PC-9 (cell line): ENCODE data around the gene CMIP. TPM values are rescaled to one million over a fixed set of nuclear protein-coding genes. Genes with fewer than 3 reads are reported as not detected.

Source experiments
- BruUV-seq: library from RNA; stranded (reverse); fragments of 400-500 nt; replicated peaks from 2 replicates; lab custom pipeline; 2021; lab: Mats Ljungman, UMichigan
- CTCF ChIA-PET: fragments of 300-600 bp; sonication (Branson Sonifier 250); formaldehyde crosslinking; loops from one replicate; lab custom pipeline; 2022; ENCODE audit warnings: antibody characterized with exemption; lab: Charles Lee
- POLR2A ChIA-PET: fragments of 300-600 bp; sonication (Branson Sonifier 250); formaldehyde crosslinking; loops from one replicate; lab custom pipeline; 2022; ENCODE audit warnings: antibody characterized with exemption; ENCODE audit not compliant: unreplicated experiment; lab: Charles Lee
- DNase-seq, 2 experiments: peaks; one replicate each; pipeline versions ENCODE4 v3.0.0 to v3.0.0-alpha.2; 2015 to 2022; ENCODE audit warnings: mixed read lengths in 1 of 2
- H2AFZ ChIP-seq: fragments of 200-600 bp; sonication (generic); 2 replicates; pipeline ENCODE4 v1.8.1; 2017; ENCODE audit warnings: antibody characterized with exemption
- H3F3A ChIP-seq: fragments of 200-600 bp; sonication (generic); 2 replicates; pipeline ENCODE4 v1.8.1; 2017; ENCODE audit warnings: antibody characterized with exemption, mild to moderate bottlenecking, low read depth; ENCODE audit not compliant: insufficient read depth
- H3K27ac ChIP-seq: fragments of 200-600 bp; sonication (generic); 2 replicates; pipeline ENCODE4 v1.6.1; 2016; ENCODE audit warnings: mixed run types
- H3K27me3 ChIP-seq: fragments of 200-600 bp; sonication (generic); 2 replicates; pipeline ENCODE4 v1.6.1; 2016; ENCODE audit warnings: low read depth, mixed run types; ENCODE audit not compliant: insufficient read depth
- H3K36me3 ChIP-seq: fragments of 200-600 bp; sonication (generic); 2 replicates; pipeline ENCODE4 v1.6.1; 2016; ENCODE audit warnings: low read depth, mixed run types
- H3K4me1 ChIP-seq: fragments of 200-600 bp; sonication (generic); replicated peaks from 2 replicates; pipeline ENCODE4 v1.6.1; 2016; ENCODE audit warnings: mixed run types; ENCODE audit not compliant: insufficient read depth
- H3K4me2 ChIP-seq: fragments of 200-600 bp; sonication (generic); 2 replicates; pipeline ENCODE4 v1.6.1; 2017; ENCODE audit warnings: mixed run types
- H3K4me3 ChIP-seq: fragments of 200-600 bp; sonication (generic); 2 replicates; pipeline ENCODE4 v1.6.1; 2016; ENCODE audit warnings: mixed run types
- H3K79me2 ChIP-seq: fragments of 200-600 bp; sonication (generic); 2 replicates; pipeline ENCODE4 v1.6.1; 2017; ENCODE audit warnings: low read depth, mixed run types
- H3K9me2 ChIP-seq: fragments of 200-600 bp; sonication (generic); 2 replicates; pipeline ENCODE4 v1.8.1; 2017; ENCODE audit warnings: mild to moderate bottlenecking; ENCODE audit not compliant: insufficient read depth
- H3K9me3 ChIP-seq: fragments of 200-600 bp; sonication (generic); 2 replicates; pipeline ENCODE4 v1.8.1; 2016; ENCODE audit warnings: low read depth; ENCODE audit not compliant: insufficient read depth
- H4K20me1 ChIP-seq: fragments of 200-600 bp; sonication (generic); 2 replicates; pipeline ENCODE4 v1.8.1; 2017; ENCODE audit not compliant: insufficient read depth
- CTCF ChIP-seq: fragments of 200-600 bp; sonication (generic); conservative IDR thresholded peaks from 2 replicates; pipeline ENCODE4 v1.6.1; 2017; ENCODE audit warnings: mixed run types, antibody characterized with exemption, mild to moderate bottlenecking, moderate library complexity
- EZH2 ChIP-seq: fragments of 200-600 bp; sonication (generic); IDR thresholded peaks from 2 replicates; pipeline ENCODE4 v1.8.0; 2017; ENCODE audit warnings: antibody characterized with exemption, low read depth
- intact Hi-C: fragments of 100-400 bp; cut with micrococcal nuclease; formaldehyde crosslinking; loops from one replicate; pipeline ENCODE4 v1.10.0; 2022; ENCODE audit not compliant: unreplicated experiment
- total RNA-seq: library from RNA; stranded (reverse); gene quantifications from 2 replicates; pipeline ENCODE4 v1.2.3, GENCODE V29; 2021

CMIP gene
- total RNA-seq, 1 experiment from 2014 or later: 96.6 TPM

GRCh38 chr16:81547939-81548216, 103.3 kb downstream of the CMIP start:
- TF ChIP-seq CTCF (no peak), EZH2 (no peak)
- Histone ChIP-seq H3K4me3 (no peak overlapping the region), H3K27ac (no peak overlapping the region), H3K4me1 (no peaks in the 10 kb centered on the region), H3F3A (no peaks in the 10 kb centered on the region; the same call in 1 of the 2 replicates), H3K79me2 (peaks cover 98% of the 10 kb centered on the region), H3K36me3 (no peaks in the 10 kb centered on the region), H3K4me2 (no peak overlapping the region), H4K20me1 (peaks cover 55% of the 10 kb centered on the region), H3K9me2 (no peaks in the 10 kb centered on the region), H3K27me3 (no peaks in the 10 kb centered on the region), H2AFZ (no peak overlapping the region), H3K9me3 (no peaks in the 10 kb centered on the region)
- ChIA-PET POLR2A (no interaction called here), CTCF (no interaction called here)
- BruUV-seq: no TSS peak
- no peak for DNase-seq
- intact Hi-C loops: no loop called here

GRCh38 chr16:81548551-81548875, 103.9 kb downstream of the CMIP start:
- H3F3A ChIP-seq: no peaks in the 10 kb centered on the region; the same call in 1 of the 2 replicates
- no TSS peak for BruUV-seq
- no peak for DNase-seq
- intact Hi-C loops: no loop called here
- H3K9me3 ChIP-seq: no peaks in the 10 kb centered on the region
- no peak overlapping the region for H3K4me3 ChIP-seq
- TF ChIP-seq EZH2 (no peak), CTCF (no peak)
- H2AFZ ChIP-seq: no peak overlapping the region
- no peaks in the 10 kb centered on the region for H3K27me3 ChIP-seq
- H4K20me1 ChIP-seq: peaks cover 52% of the 10 kb centered on the region
- no peak overlapping the region for H3K27ac ChIP-seq
- ChIA-PET CTCF (no interaction called here), POLR2A (interaction anchor here (0.6 kb wide), 1 partner anchor 25 kb away, joined by 4 read pairs; no protein-coding TSS in a partner anchor)
- H3K4me1 ChIP-seq: no peaks in the 10 kb centered on the region
- H3K36me3 ChIP-seq: no peaks in the 10 kb centered on the region
- H3K4me2 ChIP-seq: no peak overlapping the region
- no peaks in the 10 kb centered on the region for H3K9me2 ChIP-seq
- H3K79me2 ChIP-seq: peaks cover 96% of the 10 kb centered on the region

GRCh38 chr16:81548876-81549546, 104.4 kb downstream of the CMIP start:
- Histone ChIP-seq H3F3A (no peaks in the 10 kb centered on the region; the same call in 1 of the 2 replicates), H3K9me3 (no peaks in the 10 kb centered on the region), H3K27me3 (no peaks in the 10 kb centered on the region), H3K9me2 (no peaks in the 10 kb centered on the region), H3K27ac (no peak overlapping the region), H4K20me1 (peaks cover 47% of the 10 kb centered on the region), H3K4me3 (no peak overlapping the region), H2AFZ (no peak overlapping the region), H3K4me2 (no peak overlapping the region), H3K4me1 (no peaks in the 10 kb centered on the region), H3K79me2 (peaks cover 91% of the 10 kb centered on the region), H3K36me3 (no peaks in the 10 kb centered on the region)
- CTCF ChIA-PET: no interaction called here
- no TSS peak for BruUV-seq
- no peak for DNase-seq
- POLR2A ChIA-PET: interaction anchor here (0.6 kb wide), 1 partner anchor 25 kb away, joined by 4 read pairs; no protein-coding TSS in a partner anchor
- no peak for TF ChIP-seq EZH2
- no peak for TF ChIP-seq CTCF
- intact Hi-C loops: no loop called here
